Activated naive CD4-positive, alpha-beta T cell treated with anti-CD3 and anti-CD28 coated beads, Interleukin-2, amount 10 ng/mL, durations not matched to agents 7 days and 5 days (primary cell): Measurements from ENCODE around the gene NFAM1.

ENCODE experiments used
- CTCF ChIA-PET: fragments of 350-600 bp; sonication (Branson Sonifier 250); formaldehyde crosslinking; loops from one replicate; lab custom pipeline; 2021; ENCODE audit warnings: antibody characterized with exemption; lab: Charles Lee
- DNase-seq: peaks from one replicate; pipeline ENCODE4 v3.0.0-alpha.2; 2020
- H3K27ac Mint-ChIP-seq: one replicate; pipeline ENCODE4 v1.8.0; 2021; ENCODE audit warnings: mild to moderate bottlenecking, moderate library complexity, mixed read lengths
- H3K27me3 Mint-ChIP-seq: one replicate; pipeline ENCODE4 v1.8.0; 2021; ENCODE audit warnings: mild to moderate bottlenecking, mixed read lengths
- H3K36me3 Mint-ChIP-seq: one replicate; pipeline ENCODE4 v1.8.0; 2021; ENCODE audit warnings: mixed read lengths
- H3K4me1 Mint-ChIP-seq: one replicate; pipeline ENCODE4 v1.8.0; 2021; ENCODE audit warnings: mixed read lengths
- H3K4me3 Mint-ChIP-seq: one replicate; pipeline ENCODE4 v1.8.0; 2021; ENCODE audit warnings: mild to moderate bottlenecking, moderate library complexity, mixed read lengths
- H3K9me3 Mint-ChIP-seq: one replicate; pipeline ENCODE4 v1.8.0; 2021; ENCODE audit warnings: mixed read lengths

NFAM1 gene

DNA sequence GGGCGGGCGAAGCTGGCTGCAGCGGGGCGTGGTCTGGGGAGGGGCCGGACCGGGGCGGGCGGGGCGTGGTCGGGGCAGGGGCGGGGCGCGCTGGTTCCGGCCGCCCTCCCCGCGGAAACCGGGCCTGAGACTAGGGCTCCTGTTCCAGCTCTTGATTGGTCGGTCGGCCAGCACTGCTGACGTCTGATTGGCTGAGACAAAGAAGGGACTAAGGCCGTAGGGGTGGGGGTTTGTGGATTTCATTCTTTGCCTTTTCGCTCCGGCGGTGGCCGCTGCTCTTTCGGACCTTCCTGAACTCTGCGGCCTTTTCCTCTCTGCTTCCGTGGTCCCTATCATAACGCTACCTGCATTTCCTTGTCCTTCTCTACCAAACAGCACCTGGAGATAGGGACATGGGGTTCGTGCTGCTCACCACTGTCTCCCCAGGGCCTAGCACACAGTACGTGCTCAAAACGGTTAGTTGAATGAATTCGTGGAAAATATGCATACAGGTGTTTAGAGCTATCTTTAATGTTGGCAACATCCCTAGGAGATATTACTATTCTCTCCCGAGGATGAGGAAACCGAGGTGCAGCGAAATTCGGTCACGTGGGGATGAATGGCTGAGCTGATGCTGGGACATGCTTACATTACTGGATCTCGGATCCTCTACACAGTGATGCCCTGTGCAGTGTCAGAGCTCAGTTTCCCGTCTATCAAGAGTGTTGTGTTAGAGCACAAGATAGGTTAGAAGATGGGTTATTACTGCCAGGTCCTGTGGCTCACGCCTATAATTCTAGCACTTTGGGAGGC lies 62.8 kb downstream of the NFAM1 start:
- Mint-ChIP-seq H3K4me3 (peak overlapping the region; percentile 78), H3K27me3 (peaks cover 81% of the 10 kb centered on the region), H3K9me3 (no peaks in the 10 kb centered on the region), H3K27ac (peak overlapping the region; percentile 65), H3K36me3 (no peaks in the 10 kb centered on the region), H3K4me1 (peaks cover 20% of the 10 kb centered on the region)
- DNase-seq: peak; percentile 91
- CTCF ChIA-PET: no interaction called here

DNA sequence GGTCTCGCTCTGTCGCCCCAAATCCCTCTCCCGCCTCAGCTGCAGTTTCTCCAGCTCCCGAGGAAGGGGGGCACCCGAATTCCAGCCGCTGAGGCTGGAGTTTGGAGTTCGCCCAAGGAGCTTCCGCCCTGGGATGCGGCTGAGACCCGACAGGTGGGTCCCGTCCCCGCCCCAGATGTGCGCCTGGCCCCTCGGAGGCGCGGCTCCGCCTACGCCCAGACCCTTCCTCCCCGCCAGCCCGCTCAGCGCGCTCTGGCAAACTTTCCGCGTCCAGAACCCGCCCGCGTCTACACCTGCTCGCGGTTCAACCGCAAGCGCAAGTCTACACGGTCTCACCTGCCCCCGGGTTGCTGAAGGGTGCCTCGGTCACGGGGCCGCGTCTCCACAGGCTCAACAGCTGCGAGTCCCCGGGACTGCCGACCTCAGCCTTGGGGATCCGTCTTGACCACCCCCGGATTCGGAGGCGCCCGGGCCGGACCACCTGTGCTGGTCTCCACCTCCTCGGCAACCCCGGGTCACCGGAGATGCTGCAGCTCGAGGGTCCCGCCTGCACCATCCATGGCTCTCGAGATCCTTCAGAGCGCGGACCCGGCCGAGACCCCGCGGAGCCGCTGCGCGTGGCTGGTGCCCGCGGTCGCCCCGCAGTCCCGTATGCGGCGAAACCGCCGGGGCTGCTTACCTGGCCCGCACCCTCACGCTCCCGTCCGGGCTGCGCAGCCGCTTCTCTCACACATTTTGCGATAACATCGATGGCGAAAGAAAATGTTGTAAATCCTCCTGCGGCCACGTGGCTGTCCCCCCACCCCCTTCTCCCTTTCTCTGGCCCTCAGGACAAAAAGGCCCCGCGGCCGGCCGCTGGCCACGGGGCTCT lies 63.6 kb downstream of the NFAM1 start:
- H3K4me3 Mint-ChIP-seq: peak overlapping the region; percentile 78
- peaks cover 20% of the 10 kb centered on the region for H3K4me1 Mint-ChIP-seq
- H3K27me3 Mint-ChIP-seq: peaks cover 82% of the 10 kb centered on the region
- no peaks in the 10 kb centered on the region for H3K9me3 Mint-ChIP-seq
- CTCF ChIA-PET: no interaction called here
- DNase-seq: peak; percentile 58
- no peak overlapping the region for H3K27ac Mint-ChIP-seq
- no peaks in the 10 kb centered on the region for H3K36me3 Mint-ChIP-seq

DNA sequence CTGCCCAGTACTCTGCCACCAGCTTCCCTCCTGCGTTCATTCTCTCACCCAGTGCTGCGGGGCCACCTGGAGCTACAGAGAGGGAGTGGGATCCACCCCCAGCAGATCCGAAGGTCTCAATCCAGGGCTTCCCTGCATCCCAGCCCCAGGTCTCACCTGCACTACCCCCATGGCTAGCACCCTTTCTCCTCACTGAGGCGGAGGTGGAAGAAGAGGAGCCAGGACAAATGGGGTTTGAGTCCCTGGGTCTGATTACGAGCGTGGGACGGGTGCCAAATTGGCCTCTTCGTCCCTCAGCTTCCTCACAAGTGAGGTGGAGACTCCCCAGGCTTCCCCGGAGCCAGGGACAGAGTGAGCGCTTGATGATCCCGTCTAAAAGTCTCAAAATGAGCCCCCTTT lies 64.2 kb downstream of the NFAM1 start:
- H3K27ac Mint-ChIP-seq: no peak overlapping the region

DNA sequence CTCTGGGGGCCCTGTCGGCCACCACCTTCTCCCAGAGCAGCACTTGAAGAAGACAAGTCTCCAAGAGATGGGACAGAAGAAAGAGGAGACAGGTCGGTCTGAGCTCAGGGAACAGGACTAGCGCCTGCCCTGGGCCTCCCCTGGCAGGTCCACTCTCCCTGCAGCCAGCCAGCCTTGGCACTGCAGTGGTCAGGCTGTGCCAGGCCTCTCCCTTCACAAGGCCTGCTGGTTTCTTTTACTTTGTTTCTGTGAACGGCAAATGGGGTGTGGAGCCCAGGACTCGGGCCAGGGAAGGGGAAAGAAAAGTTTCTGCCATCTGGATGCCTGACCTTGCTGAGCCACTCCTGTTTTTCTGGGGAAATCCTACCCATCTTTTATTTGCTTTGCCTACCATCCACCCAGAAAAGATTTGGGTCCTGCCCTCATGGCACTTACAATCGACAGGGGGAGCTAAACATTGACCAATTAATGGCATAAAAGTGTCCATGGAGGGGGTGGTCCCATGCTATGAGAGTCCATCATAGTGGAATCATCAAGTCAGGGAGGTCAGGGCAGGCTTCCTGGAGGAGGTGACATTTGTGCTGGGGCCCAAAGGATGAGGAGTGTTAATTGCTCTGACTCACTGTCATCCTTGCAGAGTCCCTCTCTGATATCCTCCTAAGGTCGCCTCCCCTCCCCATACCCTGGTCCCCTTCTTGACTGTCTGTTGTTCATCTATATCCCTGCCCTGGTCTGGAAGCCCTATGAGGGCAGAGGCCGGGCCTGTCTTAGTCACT lies 65.2 kb downstream of the NFAM1 start:
- no peak overlapping the region for H3K27ac Mint-ChIP-seq
- H3K36me3 Mint-ChIP-seq: no peaks in the 10 kb centered on the region
- no peak for DNase-seq
- H3K4me3 Mint-ChIP-seq: peak overlapping the region; percentile 29
- H3K4me1 Mint-ChIP-seq: peaks cover 20% of the 10 kb centered on the region
- H3K9me3 Mint-ChIP-seq: no peaks in the 10 kb centered on the region
- H3K27me3 Mint-ChIP-seq: peaks cover 91% of the 10 kb centered on the region
- CTCF ChIA-PET: no interaction called here

More for the DNA sequence above, 64.2 kb downstream of the NFAM1 start:
- Mint-ChIP-seq H3K27me3 (peaks cover 83% of the 10 kb centered on the region), H3K36me3 (no peaks in the 10 kb centered on the region), H3K4me3 (peak overlapping the region; percentile 78), H3K9me3 (no peaks in the 10 kb centered on the region), H3K4me1 (peaks cover 20% of the 10 kb centered on the region)
- CTCF ChIA-PET: no interaction called here
- DNase-seq: no peak

DNA sequence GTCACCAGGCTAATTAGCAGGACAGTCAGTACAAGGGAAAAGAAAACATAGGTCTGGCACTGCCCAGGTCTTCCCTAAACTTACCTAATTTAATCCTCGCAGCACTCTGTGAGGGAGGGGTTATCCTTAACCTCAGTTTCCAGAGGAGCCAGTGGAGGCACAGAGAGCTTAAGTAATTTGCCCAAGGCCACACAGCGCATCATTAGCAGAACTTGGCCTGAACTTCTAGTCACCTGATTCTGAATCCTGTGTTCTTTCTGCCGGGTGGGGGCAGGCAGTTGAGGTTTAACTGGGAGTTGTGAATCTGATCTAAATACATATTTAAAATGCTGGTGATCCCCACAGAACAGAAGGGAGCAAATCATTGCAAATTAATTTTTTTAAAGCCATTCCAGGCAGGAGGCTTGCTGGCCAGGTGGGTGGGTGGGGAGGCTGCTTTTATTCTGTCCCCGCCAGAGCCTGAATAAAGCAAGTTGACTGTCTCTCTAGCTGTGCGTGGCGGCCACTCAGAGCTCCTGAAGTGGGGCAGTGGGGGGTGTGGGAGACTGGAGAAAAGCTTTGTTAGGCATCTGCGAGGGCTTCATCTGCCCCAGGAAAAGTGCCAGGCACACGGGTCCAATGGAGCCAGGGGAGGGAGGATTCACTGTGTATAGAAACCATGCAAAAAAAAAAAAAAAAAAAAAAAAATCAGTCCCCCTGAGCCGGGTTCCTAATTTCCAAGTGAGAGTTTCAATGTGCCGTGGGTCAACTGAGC lies 66.1 kb downstream of the NFAM1 start:
- CTCF ChIA-PET: interaction anchor here (0.6 kb wide), 1 partner anchor 20 kb away, joined by 3 read pairs; no protein-coding TSS in a partner anchor
- peaks cover 91% of the 10 kb centered on the region for H3K27me3 Mint-ChIP-seq

DNA sequence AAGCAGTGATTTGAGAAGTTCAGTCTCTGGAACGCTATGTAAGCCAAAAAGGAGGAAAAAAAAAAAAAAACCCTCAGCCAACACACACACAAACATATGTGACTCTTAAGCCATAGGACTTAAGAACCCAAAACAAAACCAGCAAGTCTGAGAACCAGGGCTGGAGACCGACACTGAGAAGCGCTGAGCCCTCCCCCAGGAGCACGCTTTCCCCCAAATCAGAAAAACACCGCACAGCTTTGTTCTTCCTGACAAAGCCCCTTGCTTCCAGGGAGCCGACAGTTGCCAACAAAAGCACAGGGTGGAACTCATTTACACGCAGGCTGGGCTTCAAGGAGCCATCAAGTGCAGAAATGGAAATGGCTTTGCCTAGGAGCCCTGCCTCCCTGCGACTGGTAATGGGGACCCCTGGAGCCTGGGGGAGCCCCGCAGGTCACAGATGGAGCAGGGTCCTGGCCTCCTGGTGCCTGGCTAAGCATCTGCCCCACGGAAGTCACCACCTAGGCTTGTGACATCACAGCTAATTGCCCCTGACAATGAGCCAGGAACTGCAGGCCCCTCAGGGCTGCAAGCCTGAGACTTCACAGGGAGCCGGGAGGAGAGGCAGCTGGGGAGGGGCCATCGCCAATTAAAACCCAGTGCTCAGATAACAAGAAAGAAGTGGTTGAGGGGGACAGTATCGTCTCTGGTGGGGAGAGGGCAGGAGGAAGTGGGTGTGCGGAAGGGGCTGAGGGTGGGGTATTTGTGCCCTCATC lies 66.9 kb downstream of the NFAM1 start:
- H3K9me3 Mint-ChIP-seq: no peaks in the 10 kb centered on the region
- H3K27me3 Mint-ChIP-seq: peaks cover 94% of the 10 kb centered on the region
- H3K4me1 Mint-ChIP-seq: peaks cover 20% of the 10 kb centered on the region
- H3K27ac Mint-ChIP-seq: no peak overlapping the region
- H3K4me3 Mint-ChIP-seq: no peak overlapping the region
- DNase-seq: no peak
- H3K36me3 Mint-ChIP-seq: no peaks in the 10 kb centered on the region
- CTCF ChIA-PET: interaction anchor here (0.6 kb wide), 1 partner anchor 19 kb away, joined by 3 read pairs; no protein-coding TSS in a partner anchor

More for the DNA sequence above, 66.1 kb downstream of the NFAM1 start:
- Mint-ChIP-seq H3K27ac (no peak overlapping the region), H3K36me3 (no peaks in the 10 kb centered on the region), H3K4me3 (no peak overlapping the region), H3K9me3 (no peaks in the 10 kb centered on the region), H3K4me1 (peaks cover 20% of the 10 kb centered on the region)
- DNase-seq: no peak

DNA sequence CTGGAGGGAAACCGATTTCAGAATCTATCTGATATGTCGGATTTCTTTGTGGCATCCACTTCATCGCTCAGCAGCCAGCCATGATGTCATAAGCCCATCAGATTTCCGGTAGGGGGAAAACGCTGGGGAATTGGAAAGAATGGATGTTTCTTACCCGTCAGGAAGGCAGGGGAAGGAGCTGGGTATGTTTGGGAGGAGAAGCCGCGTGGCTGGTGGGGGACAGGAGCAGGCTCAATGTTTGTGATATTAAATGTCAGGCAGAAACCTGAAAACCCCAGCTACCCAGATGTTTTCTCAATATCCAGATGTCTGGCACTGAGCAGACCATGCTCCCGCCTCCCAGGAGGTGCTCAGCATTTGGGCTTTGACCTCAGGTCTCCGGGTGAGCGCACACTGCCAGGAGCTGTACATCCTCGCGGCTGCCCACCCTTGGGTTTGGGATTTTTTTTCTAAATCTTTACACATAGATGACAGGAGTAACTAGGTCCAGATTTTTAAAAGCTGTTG lies 67.5 kb downstream of the NFAM1 start:
- CTCF ChIA-PET: no interaction called here
- H3K4me1 Mint-ChIP-seq: peaks cover 16% of the 10 kb centered on the region
- no peaks in the 10 kb centered on the region for H3K9me3 Mint-ChIP-seq
- no peak overlapping the region for H3K27ac Mint-ChIP-seq
- no peak for DNase-seq
- no peaks in the 10 kb centered on the region for H3K36me3 Mint-ChIP-seq
- H3K27me3 Mint-ChIP-seq: peaks cover 98% of the 10 kb centered on the region
- no peak overlapping the region for H3K4me3 Mint-ChIP-seq

DNA sequence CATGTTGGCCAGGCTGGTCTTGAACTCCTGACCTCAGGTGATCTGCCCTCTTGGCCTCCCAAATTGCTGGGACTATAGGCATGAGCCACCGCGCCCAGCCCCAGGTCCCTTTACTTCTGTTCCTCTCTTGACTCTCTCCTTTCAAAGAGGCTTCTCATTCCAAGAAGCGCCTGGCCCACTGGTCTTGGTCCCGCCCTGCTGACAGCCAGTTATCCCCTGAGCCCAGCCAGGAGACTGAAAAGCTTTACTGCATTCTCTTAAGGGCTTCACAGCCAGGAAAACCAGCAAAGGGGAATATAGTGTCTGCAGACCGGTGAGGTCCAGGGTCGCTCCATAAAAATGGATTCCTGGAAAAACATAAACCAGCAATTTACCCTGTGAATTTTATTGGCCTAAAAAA lies 68.3 kb downstream of the NFAM1 start:
- H3K27me3 Mint-ChIP-seq: peaks cover 95% of the 10 kb centered on the region
- no peaks in the 10 kb centered on the region for H3K36me3 Mint-ChIP-seq
- CTCF ChIA-PET: no interaction called here
- H3K4me1 Mint-ChIP-seq: peaks cover 11% of the 10 kb centered on the region
- no peak overlapping the region for H3K4me3 Mint-ChIP-seq
- no peaks in the 10 kb centered on the region for H3K9me3 Mint-ChIP-seq
- no peak overlapping the region for H3K27ac Mint-ChIP-seq
- DNase-seq: no peak

DNA sequence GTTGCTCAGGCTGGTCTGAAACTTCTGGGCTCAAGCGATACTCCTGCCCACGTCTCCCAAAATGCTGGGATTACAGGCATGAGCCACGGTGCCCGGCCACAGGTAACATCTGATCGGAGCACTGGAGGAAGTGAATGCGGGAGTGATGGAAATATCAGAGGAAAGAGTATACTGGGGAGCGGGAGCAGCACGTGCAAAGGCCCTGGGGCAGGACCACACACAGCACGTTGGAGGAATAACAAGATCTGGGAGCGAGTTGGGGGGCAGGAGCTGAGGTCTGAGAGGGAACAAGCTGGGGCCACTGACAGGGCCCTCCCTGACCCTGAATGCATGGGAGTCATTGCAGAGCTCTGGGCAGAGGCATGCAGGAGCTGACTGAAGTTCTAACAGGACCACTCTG lies 70.7 kb downstream of the NFAM1 start:
- Mint-ChIP-seq H3K36me3 (no peaks in the 10 kb centered on the region), H3K27ac (no peak overlapping the region), H3K9me3 (no peaks in the 10 kb centered on the region), H3K4me3 (no peak overlapping the region), H3K4me1 (no peaks in the 10 kb centered on the region), H3K27me3 (peaks cover 71% of the 10 kb centered on the region)
- CTCF ChIA-PET: no interaction called here
- DNase-seq: no peak

DNA sequence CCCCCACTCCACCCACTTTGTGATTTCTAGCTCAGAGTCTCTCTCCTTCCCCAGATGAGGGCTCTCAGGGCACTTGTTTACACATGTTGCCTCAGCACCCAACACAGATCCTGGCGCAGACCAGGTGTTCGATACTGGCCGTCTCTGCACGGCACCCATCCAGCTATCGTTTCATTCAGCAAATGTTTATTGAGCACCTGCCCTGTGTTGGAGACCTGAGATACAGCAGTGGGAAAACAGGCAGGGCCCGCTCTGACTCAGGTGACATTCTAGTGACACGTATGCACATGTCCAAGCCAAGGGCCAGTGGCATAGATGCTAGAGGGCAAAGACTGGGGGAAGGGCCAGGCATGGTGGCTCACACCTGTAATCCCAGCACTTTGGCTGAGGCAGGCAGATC lies 71.9 kb downstream of the NFAM1 start:
- CTCF ChIA-PET: no interaction called here
- H3K9me3 Mint-ChIP-seq: no peaks in the 10 kb centered on the region
- no peak overlapping the region for H3K4me3 Mint-ChIP-seq

DNA sequence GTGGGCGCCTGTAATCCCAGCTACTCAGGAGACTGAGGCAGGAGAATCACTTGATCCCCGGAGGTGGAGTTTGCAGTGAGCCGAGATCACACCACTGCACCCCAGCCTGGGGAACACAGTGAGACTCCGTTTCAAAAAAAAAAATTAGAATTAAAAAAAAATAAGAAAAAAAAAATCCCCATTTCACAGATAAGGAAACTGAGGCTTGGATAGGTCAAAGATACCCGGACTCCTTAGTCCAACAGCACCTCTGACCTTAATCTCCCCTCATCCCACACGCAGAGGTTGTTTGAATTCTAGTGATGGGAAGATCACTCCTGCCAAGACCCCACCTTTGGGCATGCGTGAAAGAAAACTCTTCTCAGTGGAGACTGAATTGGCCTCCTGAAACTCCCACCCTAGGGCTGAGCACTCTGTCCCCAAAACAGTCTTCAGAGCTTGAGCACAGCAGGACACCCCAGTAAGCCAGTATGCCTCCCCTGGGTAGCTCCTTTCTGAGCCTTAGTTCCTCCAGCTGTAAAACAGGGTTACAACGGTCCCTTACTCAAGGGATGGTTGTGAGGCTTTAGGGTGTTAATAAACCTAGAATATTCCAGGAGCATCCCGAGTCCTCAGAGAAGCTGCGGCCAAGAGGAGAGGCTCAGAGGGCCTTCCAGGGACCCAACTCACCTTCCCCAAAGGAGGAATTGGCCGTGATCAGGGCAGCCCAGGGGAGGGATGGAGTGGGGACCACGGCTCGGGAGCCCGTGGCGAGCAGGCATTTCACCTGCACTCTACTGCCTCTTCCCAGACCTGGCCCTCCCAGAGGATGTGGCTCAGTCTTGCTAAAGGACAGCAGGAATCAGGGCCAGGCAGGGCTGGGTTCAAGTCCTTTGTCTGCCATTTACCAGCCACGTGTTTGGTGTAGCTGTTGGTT lies 73.3 kb downstream of the NFAM1 start:
- CTCF ChIA-PET: no interaction called here
- H3K9me3 Mint-ChIP-seq: no peaks in the 10 kb centered on the region
- no peak overlapping the region for H3K27ac Mint-ChIP-seq
- H3K27me3 Mint-ChIP-seq: peaks cover 49% of the 10 kb centered on the region
- H3K4me1 Mint-ChIP-seq: no peaks in the 10 kb centered on the region
- no peak overlapping the region for H3K4me3 Mint-ChIP-seq
- no peaks in the 10 kb centered on the region for H3K36me3 Mint-ChIP-seq
- no peak for DNase-seq

More for the DNA sequence above, 71.9 kb downstream of the NFAM1 start:
- Mint-ChIP-seq H3K27ac (no peak overlapping the region), H3K4me1 (no peaks in the 10 kb centered on the region), H3K36me3 (no peaks in the 10 kb centered on the region), H3K27me3 (peaks cover 59% of the 10 kb centered on the region)
- no peak for DNase-seq

DNA sequence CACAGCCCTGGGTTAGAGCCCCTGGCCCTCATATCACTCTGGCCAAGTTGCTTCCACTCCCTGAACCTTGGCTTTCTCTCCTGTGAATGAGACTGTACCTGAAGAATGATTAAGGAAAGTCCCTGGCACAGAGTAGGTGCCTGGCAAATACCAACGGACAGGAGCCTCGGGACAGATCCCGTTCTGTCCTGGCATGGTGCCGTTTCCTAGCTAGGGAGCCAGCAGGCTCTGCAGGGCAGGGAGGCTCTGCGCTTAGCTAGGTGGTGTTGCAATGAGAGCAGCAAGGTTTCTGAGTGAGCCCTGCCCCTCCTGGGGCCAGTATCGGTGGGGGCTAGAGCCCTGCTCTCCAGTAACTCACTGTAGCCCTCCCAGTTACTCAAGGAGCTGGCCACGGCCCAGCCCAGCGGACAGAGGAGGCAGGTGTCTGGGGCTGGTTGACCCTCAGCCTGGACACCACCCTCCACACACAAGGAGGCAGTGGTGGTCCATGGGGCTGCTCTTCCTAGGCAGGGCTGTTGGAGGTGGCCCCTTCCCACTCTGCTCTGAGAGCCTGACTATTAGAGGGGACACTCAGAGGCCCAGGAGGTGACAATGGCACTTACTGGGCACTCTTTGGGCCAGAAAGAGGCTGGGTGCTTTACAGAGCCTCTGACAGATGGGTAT lies 74.4 kb downstream of the NFAM1 start:
- DNase-seq: no peak
- Mint-ChIP-seq H3K27ac (no peak overlapping the region), H3K4me1 (no peaks in the 10 kb centered on the region), H3K27me3 (peaks cover 39% of the 10 kb centered on the region), H3K36me3 (no peaks in the 10 kb centered on the region), H3K4me3 (no peak overlapping the region), H3K9me3 (no peaks in the 10 kb centered on the region)
- CTCF ChIA-PET: no interaction called here
